Lower leg skin (tissue), 4 donors: ENCODE measurements around the gene ASS1. TPM values are rescaled to one million over a fixed set of nuclear protein-coding genes. Genes with fewer than 3 reads are reported as not detected.
"Not testable (repeated sequence)": the region's sequence is repeated elsewhere in the genome, so short reads cannot be mapped to it uniquely, and the experiment has no call there.

Experiments
- DNase-seq, 2 donors: peaks; one replicate each; pipeline ENCODE4 v3.0.0-alpha.2; 2019; ENCODE audit warnings: low spot score in 2 of 2
- H3K4me3 ChIP-seq: fragments of 200-600 bp; sonication (generic); 2 replicates; pipeline ENCODE4 v1.5.1; 2017; ENCODE audit warnings: mild to moderate bottlenecking, low read depth; ENCODE audit not compliant: poor library complexity, severe bottlenecking
- POLR2A ChIP-seq, 2 donors: fragments of 450-650 bp; IDR thresholded peaks; one replicate each; pipeline ENCODE4 v1.6.1; 2016 to 2017; ENCODE audit warnings: antibody characterized with exemption in 2 of 2, mild to moderate bottlenecking in 1 of 2, moderate library complexity in 1 of 2
- WGBS, 2 donors: methylation state at CpG; one replicate each; pipeline ENCODE4 v1.1.5; 2018; 5-methylcytosine and 5-hydroxymethylcytosine counted together
- intact Hi-C: fragments of 100-400 bp; cut with DNase I; formaldehyde crosslinking; loops from one replicate; pipeline ENCODE4 v1.15.0; 2023; ENCODE audit warnings: low total_unique reads
- total RNA-seq, 4 donors: library from RNA; depleted of rRNA; stranded (reverse); fragments of >200 nt; gene quantifications; one replicate each; pipeline ENCODE4 v1.1.0, GENCODE V29; 2016
- TF ChIP-seq, protein P1 (sequence below), 3 donors: fragments of 450-650 bp; IDR thresholded peaks; one replicate each; pipeline ENCODE4 v1.5.1; 2016; ENCODE audit warnings: antibody characterized with exemption in 3 of 3, mild to moderate bottlenecking in 3 of 3, moderate library complexity in 2 of 3

Gene ASS1
- total RNA-seq, 4 donors from 2014 or later, result 98.7 to 104 (median 103) TPM

DNA sequence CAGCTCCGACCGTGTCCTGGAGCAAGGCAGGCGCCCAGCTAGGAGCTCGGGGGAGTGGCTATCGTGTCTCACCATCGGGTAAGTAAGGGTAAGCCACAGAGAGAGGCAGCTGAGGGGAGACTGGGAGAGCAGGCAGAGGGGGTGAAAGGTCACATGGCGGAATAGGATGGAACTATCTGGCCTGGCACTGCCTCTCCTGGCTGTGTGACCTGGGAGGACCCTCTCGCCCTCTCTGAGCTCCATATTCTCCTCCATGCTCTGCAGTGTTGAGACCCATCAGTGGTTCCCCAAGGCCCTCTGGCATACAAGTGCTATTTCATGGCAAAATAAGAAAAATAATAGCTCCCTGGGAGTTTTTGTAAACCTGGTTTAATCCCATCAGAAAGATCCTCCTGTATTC, 43.9 kb upstream of the ASS1 start:
- H3K4me3 ChIP-seq, result no peak overlapping the region
- WGBS, 2 donors, result 93 to 94% methylated on average over 8 of the region's 8 CpGs
- TF ChIP-seq, protein P1, sequence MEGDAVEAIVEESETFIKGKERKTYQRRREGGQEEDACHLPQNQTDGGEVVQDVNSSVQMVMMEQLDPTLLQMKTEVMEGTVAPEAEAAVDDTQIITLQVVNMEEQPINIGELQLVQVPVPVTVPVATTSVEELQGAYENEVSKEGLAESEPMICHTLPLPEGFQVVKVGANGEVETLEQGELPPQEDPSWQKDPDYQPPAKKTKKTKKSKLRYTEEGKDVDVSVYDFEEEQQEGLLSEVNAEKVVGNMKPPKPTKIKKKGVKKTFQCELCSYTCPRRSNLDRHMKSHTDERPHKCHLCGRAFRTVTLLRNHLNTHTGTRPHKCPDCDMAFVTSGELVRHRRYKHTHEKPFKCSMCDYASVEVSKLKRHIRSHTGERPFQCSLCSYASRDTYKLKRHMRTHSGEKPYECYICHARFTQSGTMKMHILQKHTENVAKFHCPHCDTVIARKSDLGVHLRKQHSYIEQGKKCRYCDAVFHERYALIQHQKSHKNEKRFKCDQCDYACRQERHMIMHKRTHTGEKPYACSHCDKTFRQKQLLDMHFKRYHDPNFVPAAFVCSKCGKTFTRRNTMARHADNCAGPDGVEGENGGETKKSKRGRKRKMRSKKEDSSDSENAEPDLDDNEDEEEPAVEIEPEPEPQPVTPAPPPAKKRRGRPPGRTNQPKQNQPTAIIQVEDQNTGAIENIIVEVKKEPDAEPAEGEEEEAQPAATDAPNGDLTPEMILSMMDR (IDR thresholded peaks at IDR 0.05), result no peak
- no peak for TF ChIP-seq POLR2A (IDR thresholded peaks at IDR 0.05)
- intact Hi-C loops, result no loop called here
- no peak for DNase-seq

DNA sequence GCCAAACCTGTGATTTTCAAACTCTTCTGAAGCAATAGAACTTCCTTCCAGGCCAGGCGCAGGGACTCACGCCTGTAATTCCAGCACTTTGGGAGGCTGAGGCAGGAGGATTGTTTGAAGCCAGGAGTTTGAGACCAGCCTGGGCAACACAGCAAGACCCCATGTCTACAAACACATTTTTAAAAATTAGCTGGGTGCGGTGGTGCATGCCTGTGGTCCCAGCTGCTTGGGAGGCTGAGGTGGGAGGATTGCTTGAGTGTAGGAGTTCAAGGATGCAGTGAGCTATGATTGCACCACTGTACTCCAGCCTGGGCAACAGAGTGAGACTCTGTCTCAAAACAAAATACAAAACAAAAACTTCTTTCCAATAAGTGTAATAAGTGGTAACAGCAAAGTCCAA, 43.0 kb upstream of the ASS1 start:
- intact Hi-C loops, H3K4me3 ChIP-seq, DNase-seq: not testable (repeated sequence)
- WGBS, 2 donors, result 89 to 98% methylated on average over 3 of the region's 3 CpGs

DNA sequence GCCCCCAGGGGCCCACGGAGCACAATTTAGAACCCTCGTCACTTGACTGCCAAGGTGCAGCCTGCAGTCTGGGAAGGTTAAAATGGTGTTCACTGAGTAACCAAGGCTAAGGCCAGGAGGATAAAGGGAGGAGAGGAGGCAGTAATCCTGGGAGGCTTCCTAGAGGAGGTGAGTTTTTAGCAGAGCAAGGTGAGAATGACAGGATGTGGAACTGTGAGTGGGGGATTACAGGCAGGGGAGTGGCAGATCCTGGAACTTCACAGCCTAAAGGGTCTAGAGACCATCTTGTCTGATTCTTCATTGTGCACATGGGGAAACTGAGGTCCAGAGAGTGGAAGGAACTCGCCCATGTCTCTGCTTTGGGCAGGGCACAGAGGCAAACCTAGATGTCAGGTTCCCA, 42.5 kb upstream of the ASS1 start:
- 75 to 96% methylated on average over 3 of the region's 3 CpGs for WGBS, 2 donors
- intact Hi-C loops, result no loop called here
- H3K4me3 ChIP-seq, result no peak overlapping the region
- DNase-seq, result no peak
- TF ChIP-seq, protein P1 (IDR thresholded peaks at IDR 0.05), result no peak
- TF ChIP-seq POLR2A (IDR thresholded peaks at IDR 0.05), result no peak

DNA sequence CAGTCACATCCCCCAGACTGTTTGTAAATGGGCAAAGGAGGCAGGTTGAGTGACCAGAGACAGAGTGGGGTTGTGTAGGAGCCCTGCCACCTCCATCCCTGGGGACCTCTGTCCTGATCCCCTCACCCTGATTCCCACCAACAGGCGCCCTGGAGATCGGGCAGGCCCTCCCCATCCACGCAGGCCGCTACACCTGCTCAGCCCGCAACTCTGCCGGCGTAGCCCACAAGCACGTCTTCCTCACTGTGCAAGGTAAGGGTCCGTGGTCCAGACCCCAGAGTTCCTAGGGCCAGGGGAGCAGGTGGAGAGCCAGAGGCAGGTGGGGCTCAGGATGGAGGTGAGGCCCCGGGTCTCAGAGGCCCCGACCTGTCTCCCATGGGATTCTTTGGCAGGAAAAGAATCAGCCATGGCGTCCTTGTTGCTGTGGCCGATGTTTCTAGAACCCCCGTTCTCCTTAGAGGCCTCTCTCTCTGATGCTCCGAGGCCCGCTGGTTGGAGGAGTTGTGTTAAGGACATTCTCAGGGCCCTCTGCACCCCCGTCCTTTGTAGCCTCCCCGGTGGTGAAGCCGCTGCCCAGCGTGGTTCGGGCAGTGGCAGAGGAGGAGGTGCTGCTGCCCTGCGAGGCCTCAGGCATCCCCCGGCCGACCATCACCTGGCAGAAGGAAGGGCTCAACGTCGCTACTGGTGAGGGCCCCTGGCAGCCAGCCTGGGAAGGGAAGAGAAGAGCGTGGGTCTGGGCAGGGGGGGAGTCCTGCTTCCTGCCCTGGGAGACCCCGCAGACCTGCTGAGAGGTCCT, 41.9 kb upstream of the ASS1 start:
- H3K4me3 ChIP-seq, result no peak overlapping the region
- WGBS, 2 donors, result 84 to 88% methylated on average over 24 to 26 of the region's 28 CpGs
- no peak for DNase-seq
- TF ChIP-seq, protein P1 (IDR thresholded peaks at IDR 0.05), result no peak
- intact Hi-C loops, result no loop called here

DNA sequence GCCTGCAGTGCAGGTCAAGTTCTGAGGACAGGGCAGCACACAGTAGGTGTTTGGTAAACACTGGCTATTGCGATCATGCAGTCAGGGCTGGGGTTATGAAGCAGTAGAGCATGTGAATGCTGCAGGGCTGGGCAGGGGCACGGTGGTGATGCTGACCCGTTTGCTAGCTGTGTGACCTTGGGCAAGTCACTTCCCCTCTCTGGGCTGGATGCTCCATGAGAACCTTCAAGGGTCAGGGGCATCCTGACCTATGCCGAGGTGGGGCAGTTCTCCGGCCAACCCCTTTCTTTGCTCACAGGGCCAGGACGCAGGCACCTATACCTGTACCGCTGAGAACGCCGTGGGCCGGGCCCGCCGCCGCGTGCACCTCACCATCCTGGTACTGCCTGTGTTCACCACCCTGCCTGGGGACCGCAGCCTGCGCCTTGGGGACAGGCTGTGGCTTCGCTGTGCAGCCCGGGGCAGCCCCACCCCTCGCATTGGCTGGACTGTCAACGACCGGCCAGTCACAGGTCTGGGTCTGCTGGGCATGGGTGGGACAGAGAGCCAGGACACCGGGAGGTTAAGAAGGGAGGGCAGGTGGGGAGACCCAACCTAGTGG, 39.0 kb upstream of the ASS1 start:
- 93 to 94% methylated on average over 22 of the region's 22 CpGs for WGBS, 2 donors

DNA sequence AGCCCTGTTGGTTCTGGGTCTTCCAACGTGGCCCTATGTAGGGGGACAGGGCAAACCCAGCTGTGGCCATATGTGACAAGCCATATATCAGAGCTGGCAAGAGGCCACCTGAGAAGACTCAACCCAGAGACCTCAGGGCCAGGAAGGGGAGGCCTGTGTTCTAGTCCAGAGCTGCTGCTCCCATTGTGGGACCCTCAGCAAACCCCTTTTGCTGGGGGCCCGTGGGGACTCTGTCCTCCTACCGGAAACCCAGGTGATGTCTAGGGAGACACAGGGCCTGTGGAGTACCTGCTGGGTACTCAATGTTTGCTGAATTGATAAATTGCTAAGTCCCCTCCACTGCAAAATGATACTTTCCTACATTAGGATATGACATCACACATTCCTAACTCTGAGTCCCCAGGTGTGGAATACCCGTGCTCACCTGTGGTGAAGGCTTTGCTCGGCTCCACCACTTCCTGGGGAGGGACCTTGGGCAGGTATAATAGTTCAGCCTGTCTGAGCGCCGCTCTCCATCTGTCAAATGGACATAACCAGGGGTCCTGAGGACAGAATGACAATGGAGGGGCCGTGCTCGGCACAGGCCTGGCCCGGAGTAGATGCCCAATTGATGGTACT, 38.4 kb upstream of the ASS1 start:
- H3K4me3 ChIP-seq, result no peak overlapping the region
- TF ChIP-seq POLR2A (IDR thresholded peaks at IDR 0.05), result no peak
- TF ChIP-seq, protein P1 (IDR thresholded peaks at IDR 0.05), result no peak
- 84 to 89% methylated on average over 9 to 10 of the region's 10 CpGs for WGBS, 2 donors
- no peak for DNase-seq
- intact Hi-C loops, result no loop called here

More for the DNA sequence above, 39.0 kb upstream of the ASS1 start:
- intact Hi-C loops, result no loop called here
- no peak overlapping the region for H3K4me3 ChIP-seq
- DNase-seq, result no peak
- no peak for TF ChIP-seq POLR2A (IDR thresholded peaks at IDR 0.05)
- TF ChIP-seq, protein P1 (IDR thresholded peaks at IDR 0.05), result no peak
